CD4-positive, alpha-beta T cell treated with Interleukin-15 for 4 hours (primary cell): ENCODE results near the gene CHRNA9.
"Not testable (repeated sequence)": the region's sequence is repeated elsewhere in the genome, so short reads cannot be mapped to it uniquely, and the experiment has no call there.

ENCODE experiments used
- DNase-seq: peaks from one replicate; pipeline ENCODE4 v3.0.0-alpha.2; 2020; ENCODE audit warnings: low spot score

The CHRNA9 gene

GRCh38 chr4:40388239-40388638, 53.1 kb downstream of the CHRNA9 start:
- DNase-seq: no peak

GRCh38 chr4:40389986-40390385, 54.9 kb downstream of the CHRNA9 start:
- no peak for DNase-seq

GRCh38 chr4:40392241-40392640, 57.1 kb downstream of the CHRNA9 start:
- DNase-seq: not testable (repeated sequence)

- DNase-seq: no peak
These were observed 59.1 kb downstream of the CHRNA9 start for GRCh38 chr4:40394236-40394635.

- DNase-seq: no peak
These were observed 60.2 kb downstream of the CHRNA9 start for GRCh38 chr4:40395166-40395900.

- no peak for DNase-seq
These were observed 61.0 kb downstream of the CHRNA9 start for GRCh38 chr4:40395908-40396793.

GRCh38 chr4:40399578-40399977, 64.4 kb downstream of the CHRNA9 start:
- no peak for DNase-seq

GRCh38 chr4:40401096-40401495, 66.0 kb downstream of the CHRNA9 start:
- no peak for DNase-seq

GRCh38 chr4:40401631-40402030, 66.5 kb downstream of the CHRNA9 start:
- DNase-seq: no peak

GRCh38 chr4:40402556-40402955, 67.4 kb downstream of the CHRNA9 start:
- DNase-seq: no peak

- DNase-seq: no peak
These were observed 67.9 kb downstream of the CHRNA9 start for GRCh38 chr4:40403081-40403480.
